Measurements from ENCODE around the gene HOXD3. TPM values are rescaled to one million over a fixed set of nuclear protein-coding genes. Genes with fewer than 3 reads are reported as not detected.

The HOXD3 gene
- total RNA-seq, 2 donors from 2014 or later, result 1.2 to 3.9 TPM

GRCh38 chr2:176149481-176149938 is 7.6 kb upstream of the HOXD3 start:
- no peaks in the 10 kb centered on the region for H3K4me1 ChIP-seq (ENCODE audit: control insufficient read depth in 1 of 2, low read depth in 2 of 2)
- TF ChIP-seq, protein P1, sequence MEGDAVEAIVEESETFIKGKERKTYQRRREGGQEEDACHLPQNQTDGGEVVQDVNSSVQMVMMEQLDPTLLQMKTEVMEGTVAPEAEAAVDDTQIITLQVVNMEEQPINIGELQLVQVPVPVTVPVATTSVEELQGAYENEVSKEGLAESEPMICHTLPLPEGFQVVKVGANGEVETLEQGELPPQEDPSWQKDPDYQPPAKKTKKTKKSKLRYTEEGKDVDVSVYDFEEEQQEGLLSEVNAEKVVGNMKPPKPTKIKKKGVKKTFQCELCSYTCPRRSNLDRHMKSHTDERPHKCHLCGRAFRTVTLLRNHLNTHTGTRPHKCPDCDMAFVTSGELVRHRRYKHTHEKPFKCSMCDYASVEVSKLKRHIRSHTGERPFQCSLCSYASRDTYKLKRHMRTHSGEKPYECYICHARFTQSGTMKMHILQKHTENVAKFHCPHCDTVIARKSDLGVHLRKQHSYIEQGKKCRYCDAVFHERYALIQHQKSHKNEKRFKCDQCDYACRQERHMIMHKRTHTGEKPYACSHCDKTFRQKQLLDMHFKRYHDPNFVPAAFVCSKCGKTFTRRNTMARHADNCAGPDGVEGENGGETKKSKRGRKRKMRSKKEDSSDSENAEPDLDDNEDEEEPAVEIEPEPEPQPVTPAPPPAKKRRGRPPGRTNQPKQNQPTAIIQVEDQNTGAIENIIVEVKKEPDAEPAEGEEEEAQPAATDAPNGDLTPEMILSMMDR (IDR thresholded peaks at IDR 0.05), result no peak
- ATAC-seq (ENCODE audit: insufficient number of reproducible peaks, low FRiP score, low read depth), result no peak
- no peak overlapping the region for H3K4me3 ChIP-seq
- DNase-seq (ENCODE audit: low spot score), result no peak
- H3K27ac ChIP-seq, result no peak overlapping the region
- peaks cover 10% of the 10 kb centered on the region for H3K36me3 ChIP-seq
- H3K27me3 ChIP-seq (replicated peaks; ENCODE audit: insufficient read depth), result no peaks in the 10 kb centered on the region
- no peaks in the 10 kb centered on the region for H3K9me3 ChIP-seq

GRCh38 chr2:176149939-176150583 is 7.0 kb upstream of the HOXD3 start:
- DNase-seq (ENCODE audit: low spot score), result no peak
- no peaks in the 10 kb centered on the region for H3K9me3 ChIP-seq
- no peak overlapping the region for H3K4me3 ChIP-seq
- no peaks in the 10 kb centered on the region for H3K4me1 ChIP-seq (ENCODE audit: control insufficient read depth in 1 of 2, low read depth in 2 of 2)
- peaks cover 14% of the 10 kb centered on the region for H3K36me3 ChIP-seq
- no peak overlapping the region for H3K27ac ChIP-seq
- H3K27me3 ChIP-seq (replicated peaks; ENCODE audit: insufficient read depth), result no peaks in the 10 kb centered on the region
- TF ChIP-seq, protein P1 (IDR thresholded peaks at IDR 0.05), result no peak
- ATAC-seq (ENCODE audit: insufficient number of reproducible peaks, low FRiP score, low read depth), result no peak

GRCh38 chr2:176150584-176151441 is 6.3 kb upstream of the HOXD3 start:
- Histone ChIP-seq H3K27me3 (replicated peaks; ENCODE audit: insufficient read depth) (no peaks in the 10 kb centered on the region), H3K9me3 (no peaks in the 10 kb centered on the region), H3K4me3 (no peak overlapping the region), H3K27ac (no peak overlapping the region), H3K4me1 (ENCODE audit: control insufficient read depth in 1 of 2, low read depth in 2 of 2) (no peaks in the 10 kb centered on the region), H3K36me3 (peaks cover 14% of the 10 kb centered on the region)
- ATAC-seq (ENCODE audit: insufficient number of reproducible peaks, low FRiP score, low read depth) (no peak), DNase-seq (ENCODE audit: low spot score) (no peak)
- TF ChIP-seq, protein P1 (IDR thresholded peaks at IDR 0.05), result no peak

DNA sequence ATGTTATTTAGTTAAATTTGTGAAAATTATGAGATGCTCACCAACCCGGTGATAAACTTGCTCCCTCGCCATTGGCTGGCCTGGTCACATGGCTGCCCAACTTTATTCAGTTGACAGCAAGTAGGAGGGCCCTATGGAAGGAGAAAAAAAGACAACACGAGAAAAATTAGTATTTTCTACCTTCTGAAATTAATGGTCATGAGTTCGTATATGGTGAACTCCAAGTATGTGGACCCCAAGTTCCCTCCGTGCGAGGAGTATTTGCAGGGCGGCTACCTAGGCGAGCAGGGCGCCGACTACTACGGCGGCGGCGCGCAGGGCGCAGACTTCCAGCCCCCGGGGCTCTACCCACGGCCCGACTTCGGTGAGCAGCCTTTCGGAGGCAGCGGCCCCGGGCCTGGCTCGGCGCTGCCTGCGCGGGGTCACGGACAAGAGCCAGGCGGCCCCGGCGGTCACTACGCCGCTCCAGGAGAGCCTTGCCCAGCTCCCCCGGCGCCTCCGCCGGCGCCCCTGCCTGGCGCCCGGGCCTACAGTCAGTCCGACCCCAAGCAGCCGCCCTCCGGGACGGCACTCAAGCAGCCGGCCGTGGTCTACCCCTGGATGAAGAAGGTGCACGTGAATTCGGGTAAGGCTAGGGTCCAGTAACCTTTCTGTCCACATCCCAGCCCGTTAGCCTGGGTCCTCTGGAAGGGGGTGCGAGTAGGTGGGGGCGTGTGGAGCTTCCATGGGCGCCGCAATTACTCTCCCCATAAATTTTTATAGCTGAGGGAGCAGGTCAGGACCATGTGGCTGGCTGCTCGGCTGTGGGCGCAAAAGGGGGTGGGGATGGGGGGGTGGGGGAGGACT is 5.4 kb upstream of the HOXD3 start, which contains the start of gene HOXD4:
TSS of gene HOXD4 (plus strand) at position 109 of the 846 bp plus-strand sequence. CDS start at position 193, 84 bp downstream.
- Histone ChIP-seq H3K9me3 (no peaks in the 10 kb centered on the region), H3K36me3 (peaks cover 14% of the 10 kb centered on the region), H3K27me3 (replicated peaks; ENCODE audit: insufficient read depth) (no peaks in the 10 kb centered on the region), H3K4me1 (ENCODE audit: control insufficient read depth in 1 of 2, low read depth in 2 of 2) (no peaks in the 10 kb centered on the region), H3K4me3 (peak within 1 kb of the TSS; percentile 47), H3K27ac (no peak within 1 kb of the TSS)
- TF ChIP-seq, protein P1 (IDR thresholded peaks at IDR 0.05), result no peak
- no peak for ATAC-seq (ENCODE audit: insufficient number of reproducible peaks, low FRiP score, low read depth)
- DNase-seq (ENCODE audit: low spot score), result no peak
